OCI-LY3 (cell line): ENCODE data around the gene SYTL1.

Source experiments
- H2AFZ ChIP-seq: fragments of 200-600, 300-600 bp; shearing (Covaris generic); 2 replicates; pipeline ENCODE4 v1.6.0; 2014; ENCODE audit warnings: antibody characterized with exemption, low read depth, low read length
- H3K27ac ChIP-seq: fragments of 200-600, 300-600 bp; sonication (generic); 2 replicates; pipeline ENCODE4 v1.5.1; 2014; ENCODE audit warnings: mild to moderate bottlenecking, low read length, moderate library complexity, mixed read lengths
- H3K27me3 ChIP-seq: fragments of 200-600, 300-600 bp; sonication (generic); 2 replicates; pipeline ENCODE4 v1.6.1; 2014; ENCODE audit warnings: low read depth, low read length, mixed read lengths
- H3K36me3 ChIP-seq: fragments of 200-600, 300-600 bp; sonication (generic); replicated peaks from 2 replicates; pipeline ENCODE3; 2014; ENCODE audit warnings: low read depth, low read length, mixed read lengths
- H3K4me1 ChIP-seq: fragments of 300-600, 200-600 bp; sonication (generic); 2 replicates; pipeline ENCODE4 v1.6.1; 2014; ENCODE audit warnings: low read length, mixed read lengths
- H3K4me2 ChIP-seq: fragments of 200-600, 300-600 bp; sonication (generic); 2 replicates; pipeline ENCODE4 v1.6.1; 2014; ENCODE audit warnings: low read length, mixed read lengths
- H3K4me3 ChIP-seq: fragments of 300-600, 200-600 bp; sonication (generic); 2 replicates; pipeline ENCODE4 v1.5.1; 2014; ENCODE audit warnings: antibody characterized with exemption, mild to moderate bottlenecking, low read length, moderate library complexity
- H3K79me2 ChIP-seq: fragments of 300-600, 200-600 bp; shearing (Covaris generic); 2 replicates; pipeline ENCODE4 v1.6.1; 2014; ENCODE audit warnings: mild to moderate bottlenecking, low read length, mixed read lengths
- H3K9ac ChIP-seq: fragments of 300-600, 200-600 bp; shearing (Covaris generic); 2 replicates; pipeline ENCODE4 v1.6.0; 2014; ENCODE audit warnings: mild to moderate bottlenecking, low read length, moderate library complexity
- H3K9me3 ChIP-seq: fragments of 200-600, 300-600 bp; shearing (Covaris generic); 2 replicates; pipeline ENCODE4 v1.6.1; 2014; ENCODE audit warnings: low read length, mixed read lengths; ENCODE audit not compliant: insufficient read depth
- H4K20me1 ChIP-seq: fragments of 200-600, 300-600 bp; sonication (generic); 2 replicates; pipeline ENCODE4 v1.6.1; 2016; ENCODE audit warnings: low read length, mixed read lengths; ENCODE audit not compliant: insufficient read depth
- EZH2phosphoT487 ChIP-seq: fragments of 200-600 bp; shearing (Covaris generic); IDR thresholded peaks from 2 replicates; pipeline ENCODE4 v1.6.1; 2018; ENCODE audit warnings: antibody characterized with exemption, mixed run types, low read depth
- TF ChIP-seq, protein P1 (sequence below): fragments of 200-600, 300-600 bp; sonication (generic); IDR thresholded peaks from 2 replicates; pipeline ENCODE4 v1.5.1; 2014; ENCODE audit warnings: antibody characterized with exemption, low read length, low read depth

Gene SYTL1

DNA sequence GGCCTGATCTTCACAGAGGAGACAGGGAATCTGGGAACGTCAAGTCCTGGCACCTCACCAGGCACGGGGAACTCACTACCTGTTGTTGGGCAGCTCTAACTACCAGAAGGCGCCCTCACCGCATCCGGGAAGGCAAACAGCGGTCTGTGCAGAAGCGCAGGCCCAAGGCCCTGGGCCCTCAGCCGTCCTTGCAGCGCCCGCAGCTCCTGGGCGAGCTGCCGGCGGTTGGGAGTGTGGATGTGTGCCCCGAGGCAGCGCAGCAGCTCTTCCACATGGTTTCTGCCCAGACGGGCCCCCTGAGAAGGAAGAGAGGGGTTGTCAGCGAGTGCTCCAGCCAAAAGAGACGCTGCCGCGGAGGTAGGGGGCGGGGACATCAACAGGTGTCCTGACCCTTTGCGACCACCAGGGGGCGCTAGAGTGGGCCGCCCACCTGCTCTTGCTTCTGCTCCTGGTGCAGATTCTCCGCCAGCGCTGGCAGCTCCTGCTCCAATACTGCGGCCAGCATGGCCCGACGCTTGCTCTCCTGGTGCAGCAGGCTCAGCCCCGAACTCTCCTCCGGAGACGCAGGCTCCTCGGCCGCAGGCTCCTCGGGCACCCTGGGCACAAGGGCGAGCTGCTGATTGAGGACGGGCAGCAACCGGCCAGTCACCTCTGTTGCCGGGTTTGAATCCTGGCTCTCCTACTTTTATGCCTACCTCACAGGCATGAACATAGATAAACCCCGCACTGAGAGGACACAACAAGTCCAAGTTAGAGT is 15.6 kb downstream of the SYTL1 start:
- peak overlapping the region; percentile 97 for H3K4me3 ChIP-seq
- H3K9ac ChIP-seq = peak overlapping the region; percentile 77
- no peaks in the 10 kb centered on the region for H4K20me1 ChIP-seq
- peak overlapping the region; percentile 90 for H2AFZ ChIP-seq
- H3K79me2 ChIP-seq = no peaks in the 10 kb centered on the region
- no peak for TF ChIP-seq EZH2phosphoT487
- TF ChIP-seq, protein P1, sequence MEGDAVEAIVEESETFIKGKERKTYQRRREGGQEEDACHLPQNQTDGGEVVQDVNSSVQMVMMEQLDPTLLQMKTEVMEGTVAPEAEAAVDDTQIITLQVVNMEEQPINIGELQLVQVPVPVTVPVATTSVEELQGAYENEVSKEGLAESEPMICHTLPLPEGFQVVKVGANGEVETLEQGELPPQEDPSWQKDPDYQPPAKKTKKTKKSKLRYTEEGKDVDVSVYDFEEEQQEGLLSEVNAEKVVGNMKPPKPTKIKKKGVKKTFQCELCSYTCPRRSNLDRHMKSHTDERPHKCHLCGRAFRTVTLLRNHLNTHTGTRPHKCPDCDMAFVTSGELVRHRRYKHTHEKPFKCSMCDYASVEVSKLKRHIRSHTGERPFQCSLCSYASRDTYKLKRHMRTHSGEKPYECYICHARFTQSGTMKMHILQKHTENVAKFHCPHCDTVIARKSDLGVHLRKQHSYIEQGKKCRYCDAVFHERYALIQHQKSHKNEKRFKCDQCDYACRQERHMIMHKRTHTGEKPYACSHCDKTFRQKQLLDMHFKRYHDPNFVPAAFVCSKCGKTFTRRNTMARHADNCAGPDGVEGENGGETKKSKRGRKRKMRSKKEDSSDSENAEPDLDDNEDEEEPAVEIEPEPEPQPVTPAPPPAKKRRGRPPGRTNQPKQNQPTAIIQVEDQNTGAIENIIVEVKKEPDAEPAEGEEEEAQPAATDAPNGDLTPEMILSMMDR = peak; percentile 70
- H3K27ac ChIP-seq = 0 out of 2 replicates have a peak overlapping the region, but pooled peaks have one; percentile 15
- H3K9me3 ChIP-seq = no peaks in the 10 kb centered on the region
- peaks cover 6% of the 10 kb centered on the region; the same call in 1 of the 2 replicates for H3K27me3 ChIP-seq
- H3K36me3 ChIP-seq = no peaks in the 10 kb centered on the region
- H3K4me2 ChIP-seq = peak overlapping the region; percentile 100
- H3K4me1 ChIP-seq = peaks cover 21% of the 10 kb centered on the region

GRCh38 chr1:27358038-27358927 is 16.5 kb downstream of the SYTL1 start:
- H4K20me1 ChIP-seq = no peaks in the 10 kb centered on the region
- no peak overlapping the region for H3K9ac ChIP-seq
- peak overlapping the region; percentile 100 for H3K4me2 ChIP-seq
- H3K79me2 ChIP-seq = no peaks in the 10 kb centered on the region
- peaks cover 6% of the 10 kb centered on the region; the same call in 1 of the 2 replicates for H3K27me3 ChIP-seq
- H2AFZ ChIP-seq = no peak overlapping the region
- no peaks in the 10 kb centered on the region for H3K36me3 ChIP-seq
- H3K4me1 ChIP-seq = peaks cover 21% of the 10 kb centered on the region
- no peak overlapping the region for H3K27ac ChIP-seq
- no peak for TF ChIP-seq EZH2phosphoT487
- no peaks in the 10 kb centered on the region for H3K9me3 ChIP-seq
- H3K4me3 ChIP-seq = peak overlapping the region; percentile 97; the same call in 1 of the 2 replicates

GRCh38 chr1:27358928-27359313 is 17.1 kb downstream of the SYTL1 start:
- Histone ChIP-seq H2AFZ (no peak overlapping the region), H3K4me2 (no peak overlapping the region), H4K20me1 (no peaks in the 10 kb centered on the region), H3K27ac (no peak overlapping the region), H3K27me3 (peaks cover 6% of the 10 kb centered on the region; the same call in 1 of the 2 replicates), H3K79me2 (no peaks in the 10 kb centered on the region), H3K4me3 (no peak overlapping the region), H3K36me3 (no peaks in the 10 kb centered on the region), H3K9ac (no peak overlapping the region), H3K4me1 (peaks cover 21% of the 10 kb centered on the region), H3K9me3 (no peaks in the 10 kb centered on the region)
- TF ChIP-seq, protein P1 = no peak
- TF ChIP-seq EZH2phosphoT487 = no peak

GRCh38 chr1:27359822-27360158 is 18.0 kb downstream of the SYTL1 start:
- H3K9me3 ChIP-seq = no peaks in the 10 kb centered on the region
- H3K36me3 ChIP-seq = no peaks in the 10 kb centered on the region
- no peak overlapping the region for H3K27ac ChIP-seq
- TF ChIP-seq, protein P1 = no peak
- TF ChIP-seq EZH2phosphoT487 = no peak
- peak overlapping the region; percentile 91 for H3K4me2 ChIP-seq
- peaks cover 6% of the 10 kb centered on the region; the same call in 1 of the 2 replicates for H3K27me3 ChIP-seq
- peak overlapping the region; percentile 49; the same call in 1 of the 2 replicates for H3K9ac ChIP-seq
- H3K4me3 ChIP-seq = peak overlapping the region; percentile 76
- no peaks in the 10 kb centered on the region for H4K20me1 ChIP-seq
- H3K79me2 ChIP-seq = no peaks in the 10 kb centered on the region
- peaks cover 23% of the 10 kb centered on the region for H3K4me1 ChIP-seq
- no peak overlapping the region for H2AFZ ChIP-seq
